K562 (cell line): ENCODE data around the gene MAP3K14. TPM values are rescaled to one million over a fixed set of nuclear protein-coding genes. Genes with fewer than 3 reads are reported as not detected.

Experiments
- MAZ ChIP-seq, 2 experiments: fragments of 450-650 bp in 1 of 2; sonication (generic) in 1 of 2; formaldehyde crosslinking; IDR thresholded peaks in 1 of 2; conservative IDR thresholded peaks in 1 of 2; 2 replicates each; pipeline versions ENCODE4 v1.4.0 to v1.5.0; 2020; ENCODE audit warnings: mild to moderate bottlenecking in 1 of 2, missing genetic modification reagents in 1 of 2
- MEF2A ChIP-seq: IDR thresholded peaks from 2 replicates; pipeline ENCODE4 v1.6.1; 2011; ENCODE audit warnings: low read depth, mild to moderate bottlenecking, low read length, moderate library complexity; ENCODE audit not compliant: control insufficient read depth
- POLR2G ChIP-seq: fragments of 200-400 bp; formaldehyde crosslinking; IDR thresholded peaks from 2 replicates; pipeline ENCODE4 v1.6.1; 2017; ENCODE audit warnings: low read depth, mild to moderate bottlenecking, antibody characterized with exemption, low read length, moderate library complexity
- PRDM10 ChIP-seq: fragments of 450-650 bp; IDR thresholded peaks from 2 replicates; pipeline ENCODE4 v1.6.1; 2018; ENCODE audit not compliant: partially characterized antibody
- RBM15 ChIP-seq: fragments of 200-400 bp; formaldehyde crosslinking; IDR thresholded peaks from 2 replicates; pipeline ENCODE4 v1.6.1; 2018; ENCODE audit warnings: mild to moderate bottlenecking, low read length, moderate library complexity; ENCODE audit not compliant: insufficient read depth
- RFX1 ChIP-seq: fragments of 450-650 bp; IDR thresholded peaks from 2 replicates; pipeline ENCODE4 v1.6.1; 2016; ENCODE audit warnings: mild to moderate bottlenecking, moderate library complexity
- RFX5 ChIP-seq: IDR thresholded peaks from 2 replicates; pipeline ENCODE4 v1.6.1; 2011; ENCODE audit warnings: low read depth, mild to moderate bottlenecking, improper control_type of control experiment, low read length
- ZBTB7A ChIP-seq: IDR thresholded peaks from 2 replicates; pipeline ENCODE4 v1.6.1; 2011; ENCODE audit warnings: low read depth, mild to moderate bottlenecking, low read length, moderate library complexity, borderline replicate concordance; ENCODE audit not compliant: control insufficient read depth
- ZFPM2 ChIP-seq: fragments of 250-450 bp; sonication (Bioruptor Pico); IDR thresholded peaks from 2 replicates; pipeline ENCODE4 v1.5.1; 2022; ENCODE audit warnings: mild to moderate bottlenecking
- ZKSCAN8 ChIP-seq: fragments of 200-800 bp; sonication (Bioruptor generic); IDR thresholded peaks from 2 replicates; pipeline ENCODE4 v1.6.1; 2016; ENCODE audit warnings: missing genetic modification characterization, missing compliant biosample characterization
- ZNF253 ChIP-seq: fragments of 250-450 bp; sonication (Bioruptor Pico); conservative IDR thresholded peaks from 2 replicates; pipeline ENCODE4 v1.6.1; 2021; ENCODE audit warnings: mild to moderate bottlenecking
- ZNF280B ChIP-seq: fragments of 250-450 bp; sonication (Bioruptor Pico); IDR thresholded peaks from 2 replicates; pipeline ENCODE4 v1.5.1; 2021; ENCODE audit warnings: mild to moderate bottlenecking
- polyA plus RNA-seq, 8 experiments: library from polyadenylated mRNA; depleted of rRNA in 4 of 8; stranded (reverse) in 5 of 8; unstranded in 3 of 8; fragments of >200 nt; fragmentation: Nextera tagmentation in 2 of 8; fragmentation: Illumina TruSeq in 1 of 8; extraction: Ambion mirVana in 2 of 8; extraction: Trizol in 1 of 8; gene quantifications; 2 replicates each; pipeline versions ENCODE4 v1.2.1 to v1.2.3, GENCODE V29; 2011 to 2014; ENCODE audit warnings: inconsistent platforms in 1 of 8, missing spikeins in 1 of 8
- total RNA-seq, 7 experiments: library from RNA; depleted of rRNA in 6 of 7; stranded (reverse); fragments of >200 nt in 6 of 7; fragmentation: Illumina TruSeq in 2 of 7; extraction: Trizol in 2 of 7; gene quantifications; 2 replicates each; pipeline versions ENCODE4 v1.2.1 to v1.2.3, GENCODE V29; 2011 to 2021; ENCODE audit warnings: low replicate concordance in 1 of 7
- TF ChIP-seq, protein P1 (sequence below): sonication (generic); formaldehyde crosslinking; IDR thresholded peaks from 2 replicates; pipeline ENCODE4 v1.8.1; 2023; ENCODE audit warnings: mild to moderate bottlenecking, missing genetic modification reagents
- TF ChIP-seq, protein P2 (sequence below): fragments of 250-450 bp; sonication (Bioruptor Pico); IDR thresholded peaks from 2 replicates; pipeline ENCODE4 v1.6.1; 2021; ENCODE audit warnings: mild to moderate bottlenecking
- TF ChIP-seq, protein P3 (sequence below): fragments of 250-450 bp; sonication (Bioruptor Pico); IDR thresholded peaks from 2 replicates; pipeline ENCODE4 v1.4.0; 2020

MAP3K14 gene
- total and polyA plus RNA-seq, 9 of the 15 experiments (the other 6 are each of a cell fraction or from before 2014, with no cell fraction given): 0.45 to 8.7 (median 3.2) TPM

DNA sequence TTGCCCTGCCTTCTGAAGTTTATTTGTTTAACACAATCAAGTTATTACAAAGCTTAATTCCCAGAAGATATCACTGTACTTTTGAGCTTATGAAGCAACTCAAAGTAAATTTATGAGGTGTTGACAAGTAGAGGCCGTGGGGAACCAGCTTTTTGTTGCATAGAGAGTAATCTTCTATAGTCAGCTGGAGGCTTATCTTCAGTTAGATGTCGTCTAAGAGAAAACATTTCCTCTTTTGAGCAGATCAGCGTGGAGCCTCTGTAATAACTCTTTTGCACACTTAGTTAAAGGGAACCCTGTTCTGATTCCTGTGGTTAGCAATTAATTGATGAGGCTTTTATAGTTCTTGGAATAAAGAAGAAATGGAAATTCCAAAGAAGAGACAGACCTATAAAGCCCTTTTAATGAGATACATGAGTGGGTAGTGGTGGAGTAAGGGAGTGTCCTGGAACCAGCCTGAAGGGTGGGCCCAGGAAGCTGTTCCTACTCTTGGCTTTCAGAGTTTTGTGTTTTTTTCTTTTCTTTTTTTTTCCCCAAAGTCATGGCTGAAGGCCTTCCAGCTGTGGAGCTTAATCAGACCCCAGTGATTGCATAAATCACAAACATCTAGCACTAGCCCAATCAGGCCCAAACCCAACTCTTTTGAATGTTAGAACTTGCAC, 28.9 kb upstream of the MAP3K14 start (continued):
- TF ChIP-seq, protein P1, sequence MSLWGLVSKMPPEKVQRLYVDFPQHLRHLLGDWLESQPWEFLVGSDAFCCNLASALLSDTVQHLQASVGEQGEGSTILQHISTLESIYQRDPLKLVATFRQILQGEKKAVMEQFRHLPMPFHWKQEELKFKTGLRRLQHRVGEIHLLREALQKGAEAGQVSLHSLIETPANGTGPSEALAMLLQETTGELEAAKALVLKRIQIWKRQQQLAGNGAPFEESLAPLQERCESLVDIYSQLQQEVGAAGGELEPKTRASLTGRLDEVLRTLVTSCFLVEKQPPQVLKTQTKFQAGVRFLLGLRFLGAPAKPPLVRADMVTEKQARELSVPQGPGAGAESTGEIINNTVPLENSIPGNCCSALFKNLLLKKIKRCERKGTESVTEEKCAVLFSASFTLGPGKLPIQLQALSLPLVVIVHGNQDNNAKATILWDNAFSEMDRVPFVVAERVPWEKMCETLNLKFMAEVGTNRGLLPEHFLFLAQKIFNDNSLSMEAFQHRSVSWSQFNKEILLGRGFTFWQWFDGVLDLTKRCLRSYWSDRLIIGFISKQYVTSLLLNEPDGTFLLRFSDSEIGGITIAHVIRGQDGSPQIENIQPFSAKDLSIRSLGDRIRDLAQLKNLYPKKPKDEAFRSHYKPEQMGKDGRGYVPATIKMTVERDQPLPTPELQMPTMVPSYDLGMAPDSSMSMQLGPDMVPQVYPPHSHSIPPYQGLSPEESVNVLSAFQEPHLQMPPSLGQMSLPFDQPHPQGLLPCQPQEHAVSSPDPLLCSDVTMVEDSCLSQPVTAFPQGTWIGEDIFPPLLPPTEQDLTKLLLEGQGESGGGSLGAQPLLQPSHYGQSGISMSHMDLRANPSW: no peak
- no peak for TF ChIP-seq RFX1
- no peak for TF ChIP-seq POLR2G
- no peak for TF ChIP-seq RBM15
- TF ChIP-seq ZKSCAN8 (CRISPR knock-in tag): peak; percentile 80; the same call in 1 of the 2 replicates
- no peak for TF ChIP-seq ZFPM2 (CRISPR knock-in tag)
- no peak for TF ChIP-seq PRDM10
- peak; percentile 68 to 71; a peak in 3 of 4 replicates for TF ChIP-seq MAZ (CRISPR knock-in tag; conservative IDR thresholded peaks at IDR 0.05 in 1 of 2, IDR thresholded peaks at IDR 0.05 in 1 of 2)
- no peak for TF ChIP-seq ZNF253 (CRISPR knock-in tag)
- TF ChIP-seq MEF2A: no peak
- TF ChIP-seq RFX5: no peak
- 0 out of 2 replicates have a peak, but pooled peaks have one; percentile 11 for TF ChIP-seq ZBTB7A
- no peak for TF ChIP-seq ZNF280B (CRISPR knock-in tag)
- TF ChIP-seq, protein P2, sequence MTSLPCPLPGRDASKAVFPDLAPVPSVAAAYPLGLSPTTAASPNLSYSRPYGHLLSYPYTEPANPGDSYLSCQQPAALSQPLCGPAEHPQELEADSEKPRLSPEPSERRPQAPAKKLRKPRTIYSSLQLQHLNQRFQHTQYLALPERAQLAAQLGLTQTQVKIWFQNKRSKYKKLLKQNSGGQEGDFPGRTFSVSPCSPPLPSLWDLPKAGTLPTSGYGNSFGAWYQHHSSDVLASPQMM (CRISPR knock-in tag): no peak
- TF ChIP-seq, protein P3, sequence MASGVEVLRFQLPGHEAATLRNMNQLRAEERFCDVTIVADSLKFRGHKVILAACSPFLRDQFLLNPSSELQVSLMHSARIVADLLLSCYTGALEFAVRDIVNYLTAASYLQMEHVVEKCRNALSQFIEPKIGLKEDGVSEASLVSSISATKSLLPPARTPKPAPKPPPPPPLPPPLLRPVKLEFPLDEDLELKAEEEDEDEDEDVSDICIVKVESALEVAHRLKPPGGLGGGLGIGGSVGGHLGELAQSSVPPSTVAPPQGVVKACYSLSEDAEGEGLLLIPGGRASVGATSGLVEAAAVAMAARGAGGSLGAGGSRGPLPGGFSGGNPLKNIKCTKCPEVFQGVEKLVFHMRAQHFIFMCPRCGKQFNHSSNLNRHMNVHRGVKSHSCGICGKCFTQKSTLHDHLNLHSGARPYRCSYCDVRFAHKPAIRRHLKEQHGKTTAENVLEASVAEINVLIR: 0 out of 2 replicates have a peak, but pooled peaks have one; percentile 38
